ENCODE results near the gene CSDE1. TPM values are rescaled to one million over a fixed set of nuclear protein-coding genes. Genes with fewer than 3 reads are reported as not detected.
A peak's percentile ranks its signal among the peaks of the same experiment; 100 is the strongest.

Gene CSDE1
- total RNA-seq, 3 donors from 2014 or later (not counting 1 experiment from before 2014, with no cell fraction given) = 461 to 473 (median 470) TPM

DNA sequence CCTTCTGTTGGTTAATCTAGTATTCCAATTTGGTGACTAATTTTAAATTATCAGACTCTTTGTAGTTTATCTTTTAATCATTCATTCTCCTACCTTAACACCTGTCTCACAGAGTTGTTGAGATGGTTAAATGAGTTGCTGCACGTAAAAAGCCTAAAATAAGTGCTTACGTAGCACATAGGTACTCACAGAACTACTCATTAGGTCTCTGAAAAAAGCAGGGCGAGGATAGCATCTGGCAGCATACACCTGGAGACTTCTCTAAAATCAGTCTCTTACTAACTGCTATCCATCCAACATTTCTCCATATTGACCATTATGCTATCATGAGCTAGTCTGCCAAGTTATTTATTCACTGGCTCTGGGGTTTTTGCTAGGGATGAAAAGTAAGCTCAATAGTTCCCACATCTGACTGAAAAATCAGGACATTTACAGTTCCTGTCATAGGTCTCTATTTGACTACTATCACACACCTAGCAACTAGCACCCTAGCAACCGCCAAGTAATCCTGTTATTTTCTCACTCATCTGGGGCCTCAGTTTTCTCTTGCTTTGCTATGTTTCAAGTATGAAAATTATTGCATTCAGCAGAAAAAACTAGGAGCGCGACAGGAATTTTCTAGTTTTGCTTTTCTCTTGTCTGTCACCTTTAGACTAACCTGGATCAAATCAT, 11.2 kb downstream of the CSDE1 start:
- H3K4me3 ChIP-seq (ENCODE audit: low read length) = no peak overlapping the region
- Mint-ChIP-seq H3K27me3 (ENCODE audit: low read depth in 2 of 2) (no peaks in the 10 kb centered on the region), H3K4me3 (no peak overlapping the region), H3K4me1 (peaks cover 72 to 82% of the 10 kb centered on the region in 2 donors), H3K36me3 (peaks cover 8% of the 10 kb centered on the region), H3K27ac (peak overlapping the region; percentile 10 to 45), H3K9me3 (no peaks in the 10 kb centered on the region)
- ATAC-seq (no peak), DNase-seq (no peak)
- H3K27me3 ChIP-seq (ENCODE audit: control insufficient read depth, insufficient read depth, low read length) = no peaks in the 10 kb centered on the region
- no peak overlapping the region for H3K27ac ChIP-seq (ENCODE audit: low read length)
- peaks cover 53% of the 10 kb centered on the region for H3K36me3 ChIP-seq (ENCODE audit: control insufficient read depth, insufficient read depth, low read length)
- 85% methylated on average over 6 of the region's 6 CpGs for WGBS (ENCODE audit: insufficient coverage)
- no peaks in the 10 kb centered on the region for H3K9me3 ChIP-seq (ENCODE audit: control insufficient read depth, insufficient read depth, low read length)
- TF ChIP-seq, protein P1, sequence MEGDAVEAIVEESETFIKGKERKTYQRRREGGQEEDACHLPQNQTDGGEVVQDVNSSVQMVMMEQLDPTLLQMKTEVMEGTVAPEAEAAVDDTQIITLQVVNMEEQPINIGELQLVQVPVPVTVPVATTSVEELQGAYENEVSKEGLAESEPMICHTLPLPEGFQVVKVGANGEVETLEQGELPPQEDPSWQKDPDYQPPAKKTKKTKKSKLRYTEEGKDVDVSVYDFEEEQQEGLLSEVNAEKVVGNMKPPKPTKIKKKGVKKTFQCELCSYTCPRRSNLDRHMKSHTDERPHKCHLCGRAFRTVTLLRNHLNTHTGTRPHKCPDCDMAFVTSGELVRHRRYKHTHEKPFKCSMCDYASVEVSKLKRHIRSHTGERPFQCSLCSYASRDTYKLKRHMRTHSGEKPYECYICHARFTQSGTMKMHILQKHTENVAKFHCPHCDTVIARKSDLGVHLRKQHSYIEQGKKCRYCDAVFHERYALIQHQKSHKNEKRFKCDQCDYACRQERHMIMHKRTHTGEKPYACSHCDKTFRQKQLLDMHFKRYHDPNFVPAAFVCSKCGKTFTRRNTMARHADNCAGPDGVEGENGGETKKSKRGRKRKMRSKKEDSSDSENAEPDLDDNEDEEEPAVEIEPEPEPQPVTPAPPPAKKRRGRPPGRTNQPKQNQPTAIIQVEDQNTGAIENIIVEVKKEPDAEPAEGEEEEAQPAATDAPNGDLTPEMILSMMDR (IDR thresholded peaks at IDR 0.05) = no peak
- intact Hi-C loops (cut with micrococcal nuclease) = no loop called here
- H3K4me1 ChIP-seq (ENCODE audit: control insufficient read depth, insufficient read depth, low read length) = peaks cover 6% of the 10 kb centered on the region

DNA sequence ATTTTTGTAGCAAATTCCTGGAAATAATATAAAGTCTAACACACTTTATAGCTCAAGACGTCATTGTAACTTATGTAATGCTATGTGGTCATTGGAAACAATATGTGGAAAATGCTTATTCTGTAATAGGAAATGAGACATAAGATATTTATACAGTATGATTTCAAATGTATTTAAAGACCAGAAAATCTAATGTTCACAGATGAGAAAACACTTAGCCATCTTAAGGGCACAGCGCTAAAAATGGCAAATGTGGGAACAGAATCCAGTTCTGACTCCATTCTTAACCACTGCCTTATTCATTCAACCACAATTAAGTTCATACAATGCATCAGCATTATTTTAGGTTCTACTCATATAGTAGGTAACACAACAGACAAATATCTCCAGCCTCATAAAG, 12.5 kb downstream of the CSDE1 start:
- ATAC-seq (no peak), DNase-seq (no peak)
- WGBS (ENCODE audit: insufficient coverage) = 85% methylated on average over 1 of the region's 2 CpGs
- Mint-ChIP-seq H3K4me3 (no peak overlapping the region), H3K9me3 (no peaks in the 10 kb centered on the region), H3K36me3 (peaks cover 14% of the 10 kb centered on the region), H3K27ac (no peak overlapping the region), H3K4me1 (peaks cover 65 to 76% of the 10 kb centered on the region in 2 donors), H3K27me3 (ENCODE audit: low read depth in 2 of 2) (no peaks in the 10 kb centered on the region)
- peaks cover 4% of the 10 kb centered on the region for H3K4me1 ChIP-seq (ENCODE audit: control insufficient read depth, insufficient read depth, low read length)
- intact Hi-C loops (cut with micrococcal nuclease) = no loop called here
- TF ChIP-seq, protein P1 (IDR thresholded peaks at IDR 0.05) = no peak
- H3K9me3 ChIP-seq (ENCODE audit: control insufficient read depth, insufficient read depth, low read length) = no peaks in the 10 kb centered on the region
- peaks cover 60% of the 10 kb centered on the region for H3K36me3 ChIP-seq (ENCODE audit: control insufficient read depth, insufficient read depth, low read length)
- H3K27me3 ChIP-seq (ENCODE audit: control insufficient read depth, insufficient read depth, low read length) = no peaks in the 10 kb centered on the region
- no peak overlapping the region for H3K4me3 ChIP-seq (ENCODE audit: low read length)
- no peak overlapping the region for H3K27ac ChIP-seq (ENCODE audit: low read length)

DNA sequence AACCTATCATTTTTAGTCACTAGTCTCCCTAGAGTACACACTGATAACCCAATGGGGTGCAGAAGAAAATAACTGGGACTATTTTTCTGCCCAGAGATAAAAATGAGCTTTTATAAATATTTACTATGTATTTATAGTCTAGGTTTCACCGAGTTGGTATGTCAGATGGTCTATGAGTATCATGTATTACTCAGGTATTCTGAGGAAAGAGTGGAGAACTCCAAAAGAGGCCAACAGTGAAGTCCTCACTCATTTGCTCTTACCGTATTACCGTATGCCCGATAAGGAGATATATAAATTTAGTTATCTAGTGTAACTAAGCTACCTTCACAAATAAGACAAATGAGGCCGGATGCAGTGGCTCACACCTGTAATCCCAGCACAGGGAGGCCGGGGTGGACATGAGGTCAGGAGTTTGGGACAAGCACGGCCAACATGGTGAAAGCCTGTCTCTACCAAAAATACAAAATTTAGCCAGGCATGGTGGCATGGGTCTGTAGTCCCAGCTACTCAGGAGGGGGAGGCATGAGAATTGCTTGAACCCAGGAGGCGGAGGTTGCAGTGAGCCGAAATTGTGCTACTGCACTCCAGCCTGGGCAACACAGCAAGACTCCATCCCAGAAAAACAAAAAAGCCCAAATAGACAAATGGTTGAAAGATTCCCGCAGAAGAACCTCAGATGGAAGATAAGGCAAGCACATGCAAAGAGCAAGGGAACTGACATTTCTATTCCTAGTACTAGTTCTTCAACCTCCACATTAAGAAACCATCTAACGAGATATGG, 15.6 kb downstream of the CSDE1 start:
- H3K9me3 Mint-ChIP-seq = no peaks in the 10 kb centered on the region
- peaks cover 45 to 49% of the 10 kb centered on the region in 2 donors for H3K4me1 Mint-ChIP-seq
- ATAC-seq = peak in 1 of 3 donors; percentile 10
- H3K27me3 Mint-ChIP-seq (ENCODE audit: low read depth in 2 of 2) = no peaks in the 10 kb centered on the region
- H3K4me3 ChIP-seq (ENCODE audit: low read length) = no peak overlapping the region
- no peaks in the 10 kb centered on the region for H3K9me3 ChIP-seq (ENCODE audit: control insufficient read depth, insufficient read depth, low read length)
- no peak overlapping the region for H3K27ac ChIP-seq (ENCODE audit: low read length)
- 98% methylated on average over 7 of the region's 11 CpGs for WGBS (ENCODE audit: insufficient coverage)
- H3K4me3 Mint-ChIP-seq = no peak overlapping the region
- no peaks in the 10 kb centered on the region for H3K27me3 ChIP-seq (ENCODE audit: control insufficient read depth, insufficient read depth, low read length)
- intact Hi-C loops (cut with micrococcal nuclease) = no loop called here
- H3K27ac Mint-ChIP-seq = peak overlapping the region in 1 of 2 donors; percentile 64
- TF ChIP-seq, protein P1 (IDR thresholded peaks at IDR 0.05) = no peak
- H3K36me3 Mint-ChIP-seq = peaks cover 17% of the 10 kb centered on the region
- H3K36me3 ChIP-seq (ENCODE audit: control insufficient read depth, insufficient read depth, low read length) = peaks cover 52% of the 10 kb centered on the region
- H3K4me1 ChIP-seq (ENCODE audit: control insufficient read depth, insufficient read depth, low read length) = peaks cover 4% of the 10 kb centered on the region
- DNase-seq = no peak

All from natural killer cell (primary cell).